ENCODE measurements around the gene LAGE3.
A peak's percentile ranks its signal among the peaks of the same experiment; 100 is the strongest.

The LAGE3 gene

DNA sequence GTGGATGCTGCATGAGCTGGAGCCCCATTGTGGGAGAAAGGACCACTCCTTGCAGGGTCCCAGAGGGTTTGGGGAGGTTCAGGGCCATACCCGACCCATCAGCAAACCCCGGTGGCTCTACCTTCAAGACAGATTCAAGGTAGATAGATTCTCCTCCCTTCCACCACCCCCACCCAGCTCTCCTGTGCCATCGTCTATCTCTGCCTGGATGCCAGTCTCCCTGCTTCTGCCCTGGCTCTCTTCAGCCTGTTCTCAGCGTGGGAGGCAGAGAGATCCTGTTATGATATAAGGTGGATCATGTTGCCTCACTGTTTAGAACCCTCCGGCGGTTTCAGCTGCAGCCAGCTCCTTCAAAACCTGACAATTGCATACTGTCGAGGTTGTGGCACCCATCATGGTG lies 5.4 kb downstream of the LAGE3 start:
- DNase-seq, result no peak

DNA sequence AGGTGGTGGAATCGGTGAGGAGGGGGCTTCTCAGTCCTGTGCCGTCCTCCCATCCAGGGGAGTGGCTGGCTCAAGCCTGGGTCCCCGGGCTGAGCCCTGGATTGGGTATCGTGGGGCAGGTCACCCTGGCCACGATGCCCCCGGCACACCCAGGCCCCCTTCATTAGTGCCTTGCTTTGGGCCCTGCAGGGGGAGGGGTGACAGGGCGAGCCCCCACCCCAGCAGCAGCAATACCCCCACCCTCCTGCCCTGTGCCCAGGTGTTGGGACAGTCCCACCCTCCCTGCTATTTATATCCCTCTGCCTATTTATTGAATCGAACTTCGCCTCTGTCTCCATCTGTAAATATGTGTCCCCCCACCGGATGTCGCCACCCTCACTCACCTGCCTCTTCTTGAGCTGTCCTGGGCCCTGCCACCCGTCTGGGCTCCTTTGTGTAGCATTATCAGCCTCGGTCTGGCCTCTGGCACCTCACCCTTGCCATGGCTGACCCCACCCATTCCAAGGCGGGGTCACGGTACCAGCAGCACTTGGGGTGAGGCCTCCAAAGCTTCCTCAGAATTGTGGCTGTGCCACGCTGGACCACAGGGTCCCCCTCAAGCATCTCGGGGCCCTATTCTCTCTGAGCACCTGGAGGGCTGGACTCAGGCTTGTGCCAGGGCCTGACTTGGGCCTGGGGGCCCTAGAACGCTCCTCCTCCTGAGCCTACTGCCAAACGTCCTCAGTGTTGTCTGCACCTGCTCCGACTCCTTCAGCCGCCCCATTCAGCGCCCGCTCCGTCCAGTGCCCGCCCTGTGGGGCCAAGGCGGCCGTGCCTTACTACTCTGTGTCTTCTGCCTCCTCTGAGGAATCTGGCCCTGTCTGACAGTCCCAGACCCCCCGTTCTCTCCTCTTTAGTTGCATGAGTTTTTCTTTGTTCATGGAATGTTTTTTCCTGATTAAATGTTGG lies 6.1 kb downstream of the LAGE3 start:
- peak; percentile 9 for DNase-seq

DNA sequence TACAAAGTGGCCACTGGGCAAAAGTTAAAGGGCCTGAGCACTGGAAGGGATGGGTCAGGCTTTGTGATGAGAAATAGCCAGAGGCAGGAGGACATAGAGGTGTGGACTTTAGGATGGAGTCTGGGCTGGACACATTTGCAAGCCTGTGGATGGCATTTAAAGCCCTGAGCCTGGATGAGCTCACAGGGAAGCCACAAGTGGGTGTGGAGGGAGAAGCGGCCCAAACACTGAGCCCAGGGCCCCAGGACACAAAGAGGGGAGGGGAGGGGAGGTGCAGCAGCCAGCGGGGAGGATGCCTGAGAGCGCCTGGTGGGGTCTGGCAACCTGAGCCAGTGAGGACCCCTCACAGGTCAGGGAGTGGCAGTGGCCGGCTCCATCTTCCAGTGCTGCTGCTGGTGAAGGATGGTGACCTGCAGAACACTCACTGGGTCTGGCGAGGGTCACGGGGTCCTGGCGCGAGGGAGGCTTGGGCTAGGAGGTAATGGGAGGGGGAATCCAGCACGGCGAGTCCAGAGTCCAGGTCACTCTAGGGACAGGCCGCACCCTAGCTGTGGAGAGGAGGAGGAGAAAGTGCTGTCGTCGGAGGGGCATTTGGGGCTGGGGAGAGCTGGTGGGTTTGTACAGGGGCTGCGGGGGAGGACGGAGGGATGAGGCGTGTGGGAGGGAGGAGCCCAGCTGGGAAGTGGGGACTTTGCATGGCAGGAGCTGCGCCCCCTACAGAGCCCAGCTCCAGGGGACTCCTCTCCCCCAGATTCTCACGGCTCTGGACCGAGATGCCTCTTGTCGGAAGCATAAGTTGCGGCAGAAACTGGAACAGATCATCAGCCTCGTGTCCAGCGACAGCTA lies 7.0 kb downstream of the LAGE3 start:
- no peak for DNase-seq

- DNase-seq, result no peak
These were observed 8.0 kb downstream of the LAGE3 start for GRCh38 chrX:154470914-154471568.

DNA sequence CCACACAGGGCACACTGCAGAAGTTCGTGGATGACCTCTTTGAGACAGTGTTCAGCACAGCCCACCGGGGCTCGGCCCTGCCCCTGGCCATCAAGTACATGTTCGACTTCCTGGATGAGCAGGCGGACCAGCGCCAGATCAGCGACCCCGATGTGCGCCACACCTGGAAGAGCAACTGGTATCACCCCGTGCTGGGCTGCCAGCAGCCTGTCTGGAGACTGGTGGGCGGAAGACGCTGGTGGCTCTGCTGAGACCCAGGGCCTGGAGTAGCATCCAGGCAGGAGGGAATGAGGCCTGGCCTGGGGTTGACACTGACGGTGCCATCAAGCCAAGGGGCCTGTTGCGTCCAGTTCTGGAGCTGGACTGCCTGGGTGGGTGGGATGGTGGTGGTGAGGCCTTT lies 8.6 kb downstream of the LAGE3 start:
- no peak for DNase-seq

GRCh38 chrX:154469880-154470279 lies 9.2 kb downstream of the LAGE3 start:
- no peak for DNase-seq

- no peak for DNase-seq
These were observed 10.0 kb downstream of the LAGE3 start for GRCh38 chrX:154469114-154469513.

DNA sequence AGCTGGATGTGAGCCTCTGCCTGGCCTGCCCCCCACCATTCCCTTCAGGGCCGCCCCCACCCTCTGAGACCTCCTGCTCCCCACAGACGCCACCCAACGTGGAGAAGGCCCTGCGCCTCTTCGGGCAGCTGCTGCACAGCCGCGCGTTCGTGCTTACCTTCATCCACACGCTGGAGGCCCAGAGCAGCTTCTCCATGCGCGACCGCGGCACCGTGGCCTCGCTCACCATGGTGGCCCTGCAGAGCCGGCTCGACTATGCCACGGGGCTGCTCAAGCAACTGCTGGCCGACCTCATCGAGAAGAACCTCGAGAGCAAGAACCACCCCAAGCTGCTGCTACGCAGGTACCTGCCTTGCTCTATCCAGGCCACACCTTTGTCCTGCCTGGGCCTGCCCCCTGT lies 10.9 kb downstream of the LAGE3 start:
- no peak for DNase-seq

DNA sequence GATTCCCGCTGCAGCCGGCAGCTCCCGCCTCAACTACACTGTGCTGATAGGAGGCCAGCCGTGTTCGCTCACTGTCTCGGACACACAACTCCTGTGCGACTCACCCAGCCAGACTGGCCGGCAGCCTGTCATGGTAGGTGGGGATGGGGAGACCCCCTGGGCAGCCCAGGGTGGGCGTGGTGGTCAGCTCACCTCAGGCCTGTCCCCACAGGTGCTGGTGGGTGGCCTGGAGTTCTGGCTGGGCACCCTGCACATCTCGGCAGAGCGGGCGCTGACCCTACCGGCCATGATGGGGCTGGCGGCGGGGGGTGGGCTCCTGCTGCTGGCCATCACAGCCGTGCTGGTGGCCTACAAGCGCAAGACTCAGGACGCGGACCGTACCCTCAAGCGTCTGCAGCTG lies 11.5 kb downstream of the LAGE3 start:
- no peak for DNase-seq

GRCh38 chrX:154466907-154467306 lies 12.2 kb downstream of the LAGE3 start:
- no peak for DNase-seq

- no peak for DNase-seq
These were observed 13.0 kb downstream of the LAGE3 start for GRCh38 chrX:154466036-154466435.

- no peak for DNase-seq
These were observed 13.5 kb downstream of the LAGE3 start for GRCh38 chrX:154465601-154466000.

GRCh38 chrX:154464806-154465365 lies 14.2 kb downstream of the LAGE3 start:
- DNase-seq, result no peak

DNA sequence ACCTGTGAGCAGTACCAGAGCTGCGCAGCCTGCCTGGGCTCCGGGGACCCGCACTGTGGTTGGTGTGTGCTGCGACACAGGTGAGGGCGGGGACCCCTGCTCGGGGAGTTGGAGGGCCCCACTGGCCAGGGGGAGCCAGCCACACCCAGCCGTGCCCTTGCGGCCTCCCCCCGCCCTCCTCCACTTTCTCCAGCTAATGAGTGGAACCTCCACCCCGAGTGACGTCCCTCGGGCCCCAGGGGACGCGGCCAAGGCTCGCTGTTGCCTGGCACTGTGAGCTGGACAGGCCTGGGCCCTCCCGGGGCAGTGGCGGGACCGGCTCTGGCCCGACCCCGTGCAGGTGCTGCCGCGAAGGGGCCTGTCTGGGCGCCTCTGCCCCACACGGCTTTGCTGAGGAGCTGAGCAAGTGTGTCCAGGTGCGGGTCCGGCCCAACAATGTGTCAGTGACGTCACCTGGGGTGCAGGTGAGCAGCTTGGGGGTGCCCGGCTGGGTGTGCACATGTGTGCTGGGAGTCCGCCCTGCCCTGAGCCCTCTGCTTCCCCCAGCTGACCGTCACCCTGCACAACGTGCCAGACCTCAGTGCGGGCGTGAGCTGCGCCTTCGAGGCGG lies 15.4 kb downstream of the LAGE3 start:
- no peak for DNase-seq

DNA sequence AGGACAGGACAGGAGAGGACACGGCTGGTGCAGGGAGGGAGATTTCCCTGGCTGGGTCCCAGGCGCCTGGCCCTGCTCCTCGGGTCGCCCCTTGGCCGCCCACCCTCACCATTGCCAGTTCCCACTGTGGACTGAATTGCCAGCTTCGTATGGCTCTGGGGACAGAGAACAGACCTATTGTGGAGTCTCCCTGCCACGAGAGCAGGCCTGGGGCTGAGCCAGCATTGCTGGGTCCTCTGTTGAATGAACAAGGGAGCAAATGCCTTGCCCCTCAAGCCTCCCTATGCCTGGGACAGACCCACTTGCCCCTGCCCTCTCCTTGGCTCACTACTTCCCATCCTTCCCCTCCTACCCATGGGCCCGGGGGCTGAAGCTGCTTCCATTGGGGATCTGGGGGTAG lies 16.7 kb downstream of the LAGE3 start:
- DNase-seq, result no peak

- no peak for DNase-seq
These were observed 18.8 kb downstream of the LAGE3 start for GRCh38 chrX:154460326-154460725.

DNA sequence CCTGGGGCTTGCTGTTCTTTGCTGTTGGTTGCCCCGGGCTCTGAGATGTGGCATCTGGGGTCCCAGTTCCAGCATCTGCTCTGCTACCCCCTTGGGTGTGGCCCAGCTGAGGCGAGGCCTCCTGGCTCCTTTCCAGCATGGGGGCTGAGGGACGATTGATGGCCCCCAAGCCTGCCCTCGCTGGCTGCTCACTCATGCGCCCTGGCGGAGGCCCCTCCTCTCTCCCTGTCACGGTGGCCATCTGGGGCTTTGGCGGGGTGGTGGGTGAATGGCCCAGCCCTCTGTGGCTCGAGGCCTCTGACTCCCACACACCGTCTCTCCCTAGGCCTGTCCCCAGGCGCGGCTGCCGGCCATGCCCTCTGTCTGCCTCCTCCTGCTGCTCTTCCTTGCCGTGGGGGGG lies 19.2 kb downstream of the LAGE3 start:
- no peak for DNase-seq

- DNase-seq, result no peak
These were observed 19.9 kb downstream of the LAGE3 start for GRCh38 chrX:154458954-154459778.

DNA sequence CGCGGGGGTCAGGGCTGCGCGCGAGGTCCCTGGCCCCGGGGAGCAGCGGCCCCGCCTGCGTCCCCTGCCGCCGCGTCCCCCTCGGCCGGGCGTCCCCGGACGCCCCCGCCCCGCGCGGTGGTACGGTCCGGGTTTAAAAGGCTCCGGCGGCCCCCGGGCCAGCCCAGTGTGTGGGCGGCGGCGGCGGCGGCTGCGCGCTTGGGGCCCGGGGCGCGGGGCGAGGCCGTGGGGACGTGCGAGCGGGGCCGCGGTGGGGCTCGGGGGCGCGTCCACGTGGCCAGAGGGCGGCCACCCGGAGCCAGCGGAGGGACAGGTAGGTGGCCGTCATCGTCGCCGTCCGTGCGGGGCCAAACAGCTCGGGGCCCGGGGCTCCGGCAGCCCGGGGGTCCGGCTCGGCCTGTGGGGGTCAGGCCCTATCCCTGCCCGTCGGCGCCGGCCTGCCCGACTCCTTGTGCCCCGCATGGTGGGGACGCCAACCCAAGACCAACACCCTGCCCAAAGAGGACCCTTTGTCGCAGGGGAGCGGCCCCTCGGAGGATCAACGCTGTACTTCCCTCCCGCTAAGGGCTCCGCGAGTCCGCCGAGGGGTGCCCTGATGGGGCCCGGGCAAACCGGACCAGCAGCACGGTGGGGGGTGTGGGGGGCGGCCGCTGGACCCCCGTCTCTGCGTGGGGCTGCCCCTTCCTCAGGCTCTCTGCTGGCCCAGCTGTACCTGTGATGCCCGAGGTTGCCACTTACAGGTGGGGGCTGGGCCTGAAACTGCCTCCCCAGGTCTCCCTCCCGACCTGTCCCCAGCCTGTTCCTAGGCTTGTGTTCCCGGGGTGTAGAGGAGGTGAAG lies 20.7 kb downstream of the LAGE3 start, which contains the start of gene PLXNA3:
Gene PLXNA3 (plus strand): TSS at position 166 of the 838 bp plus-strand sequence. CDS start 1,903 bp downstream, outside the sequence.
- DNase-seq, result peak; percentile 74

- peak; percentile 72 for DNase-seq
These were observed 21.5 kb downstream of the LAGE3 start for GRCh38 chrX:154457491-154458115.
